Measurements from ENCODE around the gene AIRE.

GRCh38 chr21:44259082-44259705, 26.5 kb upstream of the AIRE start:
- no peak for TF ChIP-seq POLR2A (IDR thresholded peaks at IDR 0.05)
- TF ChIP-seq POLR2AphosphoS5 (IDR thresholded peaks at IDR 0.05; ENCODE audit: insufficient read depth in 1 of 2, low read depth in 1 of 2): no peak
